ENCODE results near the gene MTR.

Gene MTR

DNA sequence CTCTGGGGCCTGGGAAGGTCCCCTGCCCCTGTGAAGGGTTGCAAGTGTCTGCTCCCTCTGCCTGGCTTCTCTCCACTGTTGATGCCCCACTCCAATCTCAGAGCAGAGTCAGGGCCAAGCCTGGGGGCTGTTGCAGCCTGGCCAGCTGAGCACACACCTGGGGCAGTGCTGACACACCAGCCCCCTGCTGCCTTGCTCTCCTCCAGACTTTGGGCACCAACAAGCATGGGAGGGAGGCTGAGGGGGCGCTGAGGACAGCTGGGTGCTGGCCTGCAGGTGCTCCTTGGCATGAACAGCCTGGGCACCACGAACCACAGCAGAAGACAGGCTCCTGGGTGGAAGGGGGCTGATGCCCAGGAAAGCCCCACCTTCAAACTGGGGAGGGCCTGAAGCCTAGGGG is 9.6 kb upstream of the MTR start:
- no peak for DNase-seq

DNA sequence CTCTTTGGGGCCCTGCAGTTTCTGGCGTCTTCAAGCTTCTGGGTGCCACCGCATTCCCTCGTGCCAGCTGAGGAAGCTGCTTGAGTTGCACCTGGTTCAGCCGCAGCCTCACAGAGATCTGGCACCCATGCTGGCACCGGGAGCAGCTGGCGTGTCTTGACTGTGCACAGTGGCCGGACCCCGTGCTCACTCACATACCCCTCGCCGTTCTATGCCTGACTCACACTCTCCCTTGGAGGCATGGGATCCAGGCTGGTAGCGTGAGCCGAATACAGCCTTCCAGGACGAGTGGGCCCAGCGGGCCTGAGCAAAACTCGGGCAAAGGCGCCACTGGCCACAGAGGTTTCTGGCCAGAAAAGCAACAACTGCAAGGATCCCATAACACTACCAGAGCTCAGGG is 8.6 kb upstream of the MTR start:
- no peak for DNase-seq

DNA sequence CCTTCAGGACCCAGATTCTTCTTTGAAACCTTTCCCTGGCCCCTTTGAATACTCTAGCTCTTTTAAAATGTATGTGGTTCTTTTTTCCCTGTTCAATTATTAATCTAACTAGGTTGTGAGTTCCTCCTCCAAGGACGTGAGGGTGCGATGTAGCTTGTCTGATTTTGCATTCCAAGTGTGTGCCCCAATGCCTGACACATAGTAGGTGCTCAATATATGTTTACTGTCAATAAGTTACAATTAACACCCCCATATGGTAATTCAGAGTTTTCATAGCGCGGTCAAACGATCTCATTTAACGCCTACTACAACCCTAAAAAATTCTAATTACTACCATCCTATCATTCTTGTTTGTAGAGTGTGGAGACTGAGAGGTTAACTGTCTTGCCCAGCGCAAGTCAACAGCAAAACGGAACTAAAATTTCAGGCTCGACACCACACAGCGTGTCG is 482 bp upstream of the MTR start:
- no peak for DNase-seq

DNA sequence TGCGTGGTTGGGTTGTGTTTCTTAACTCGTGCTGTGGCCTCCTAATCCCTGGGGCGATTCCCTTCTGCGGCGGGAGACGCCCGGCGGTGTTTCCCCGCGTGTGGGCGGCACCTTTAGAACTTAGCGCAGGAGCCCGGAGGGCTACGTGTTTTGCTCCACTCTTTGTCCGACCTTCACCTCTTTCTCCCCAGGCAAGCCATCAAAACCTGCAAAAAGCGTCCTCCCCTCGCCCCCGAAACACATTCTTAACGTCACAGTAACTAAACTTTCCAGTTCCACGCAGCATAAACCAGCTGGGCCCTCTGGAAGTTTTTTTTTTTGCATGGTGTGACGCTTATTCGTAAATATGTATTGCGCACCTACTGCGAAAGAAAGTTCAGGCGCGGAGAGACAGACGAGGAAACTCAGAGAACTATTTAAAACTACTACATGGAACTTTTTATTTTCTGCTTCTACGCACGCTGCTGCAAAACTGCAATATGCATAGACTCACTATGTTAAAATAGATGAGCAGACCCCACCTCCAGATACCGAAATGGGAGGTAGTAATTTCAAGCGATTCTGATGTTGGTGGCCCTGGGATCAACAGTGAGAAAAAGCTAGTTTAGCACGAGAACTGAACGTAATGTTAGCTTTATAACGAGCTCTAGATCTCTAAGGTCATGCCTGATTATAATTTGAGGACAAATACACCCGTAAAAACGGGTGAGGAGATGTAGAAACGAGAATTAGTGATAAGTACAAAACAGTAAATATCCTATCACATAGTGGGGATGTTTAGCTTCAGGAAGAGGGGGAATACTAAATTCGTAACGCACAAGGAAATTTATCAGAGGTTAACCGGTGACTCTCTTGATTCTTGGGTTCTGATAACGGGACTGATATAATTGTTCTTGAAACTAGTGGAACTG is 920 bp downstream of the MTR start:
- DNase-seq = peak; percentile 71

DNA sequence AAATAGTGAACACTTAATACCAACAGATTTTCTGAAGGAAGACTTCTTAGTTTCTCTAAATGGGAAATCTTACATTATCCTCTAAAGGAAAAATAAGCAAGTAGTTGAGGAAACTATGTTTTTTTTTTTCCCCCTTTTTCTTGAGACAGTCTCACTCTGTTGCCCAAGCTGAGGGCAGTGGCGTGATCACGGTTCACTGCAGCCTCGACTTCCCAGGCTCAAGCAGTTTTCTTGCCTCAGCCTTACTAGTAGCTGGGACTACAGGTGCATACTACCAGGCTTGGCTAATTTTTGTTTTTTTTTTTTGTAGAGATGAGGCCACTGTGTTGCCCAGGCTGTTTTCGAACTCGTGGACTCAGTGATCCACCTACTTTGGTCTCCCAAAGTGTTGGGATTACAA is 3.9 kb downstream of the MTR start:
- DNase-seq = no peak

DNA sequence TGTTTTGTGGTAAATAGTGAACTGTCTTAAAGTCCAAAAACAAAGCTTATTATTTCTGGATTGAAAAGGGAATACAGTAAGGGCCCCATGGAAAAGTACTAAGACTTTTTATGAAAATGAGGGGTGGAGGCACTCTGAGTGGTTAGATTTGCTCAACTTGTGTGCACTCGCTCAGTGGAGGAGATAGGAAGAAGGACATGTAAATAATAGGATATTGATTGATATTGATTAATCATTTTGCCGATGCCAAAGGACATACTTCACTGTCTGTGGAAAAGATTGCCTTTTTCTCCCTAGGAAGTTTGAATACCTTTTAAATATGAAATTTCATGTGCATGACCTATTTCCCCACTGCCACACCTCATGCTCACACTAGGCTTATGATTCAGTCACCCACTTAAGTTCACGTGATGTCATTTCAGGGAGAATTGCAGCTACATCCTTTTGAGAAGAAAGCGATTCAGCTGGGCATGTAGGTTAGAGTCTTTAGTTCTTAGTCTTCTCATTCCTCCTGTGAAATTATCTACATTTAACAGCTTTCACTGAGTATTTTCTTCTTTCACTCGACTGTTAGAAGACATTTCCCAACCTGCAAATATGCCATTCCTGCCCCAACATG is 5.0 kb downstream of the MTR start:
- DNase-seq = peak; percentile 47

DNA sequence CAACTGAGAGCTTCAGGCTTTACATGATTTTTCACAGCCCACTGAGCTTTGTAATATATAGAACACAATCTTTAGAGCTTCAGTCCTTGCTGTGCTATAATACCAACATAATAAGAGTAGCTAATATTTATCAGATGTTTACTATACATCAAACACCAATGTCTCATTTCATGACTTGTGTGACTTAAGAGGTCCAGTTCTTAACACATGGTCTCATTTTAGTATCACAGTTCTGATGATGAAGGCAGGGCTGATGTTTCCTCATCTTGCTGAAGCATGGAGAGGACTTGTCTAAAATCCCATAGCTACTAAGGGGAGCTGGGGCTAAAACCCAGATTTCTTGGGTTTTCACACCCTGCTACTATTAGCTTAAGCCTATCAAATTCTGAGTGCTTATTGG is 5.5 kb downstream of the MTR start:
- no peak for DNase-seq

DNA sequence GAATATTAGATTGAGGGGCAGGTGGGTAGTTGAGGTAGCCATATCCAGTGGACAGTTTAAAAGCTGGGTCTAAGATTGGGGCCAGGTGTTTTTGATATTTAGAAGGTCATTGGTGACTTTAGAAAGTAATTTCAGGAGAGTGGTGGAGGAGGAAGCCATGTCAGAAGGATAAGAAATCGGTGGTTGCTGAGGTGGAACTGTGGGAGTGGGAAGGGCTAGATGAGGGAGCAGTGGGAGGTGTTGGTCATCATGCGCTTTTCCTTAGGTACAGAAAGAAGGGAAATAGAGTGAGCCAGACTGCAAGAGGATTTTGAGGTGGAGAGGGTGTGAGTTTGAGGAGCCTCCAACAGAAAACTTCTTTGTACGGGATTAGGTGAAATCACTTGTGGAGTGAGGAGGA is 7.2 kb downstream of the MTR start:
- no peak for DNase-seq

DNA sequence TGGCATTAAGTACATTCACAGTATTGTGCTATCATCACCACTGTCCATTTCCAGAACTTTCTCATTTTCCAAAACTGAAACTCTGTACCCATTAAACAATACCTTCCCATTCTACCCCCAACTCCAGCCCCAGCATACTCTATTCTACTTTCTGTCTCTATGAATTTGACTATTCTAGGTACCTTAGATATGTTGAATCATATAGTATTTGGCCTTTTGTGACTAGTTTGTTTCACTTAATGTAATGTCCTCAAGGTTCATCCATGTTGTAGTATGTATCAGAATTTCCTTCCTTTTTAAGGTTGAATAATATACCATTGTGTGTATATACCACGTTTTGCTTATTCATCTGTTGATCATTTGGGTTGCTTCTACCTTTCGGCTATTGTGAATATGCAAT is 11.5 kb downstream of the MTR start:
- no peak for DNase-seq

DNA sequence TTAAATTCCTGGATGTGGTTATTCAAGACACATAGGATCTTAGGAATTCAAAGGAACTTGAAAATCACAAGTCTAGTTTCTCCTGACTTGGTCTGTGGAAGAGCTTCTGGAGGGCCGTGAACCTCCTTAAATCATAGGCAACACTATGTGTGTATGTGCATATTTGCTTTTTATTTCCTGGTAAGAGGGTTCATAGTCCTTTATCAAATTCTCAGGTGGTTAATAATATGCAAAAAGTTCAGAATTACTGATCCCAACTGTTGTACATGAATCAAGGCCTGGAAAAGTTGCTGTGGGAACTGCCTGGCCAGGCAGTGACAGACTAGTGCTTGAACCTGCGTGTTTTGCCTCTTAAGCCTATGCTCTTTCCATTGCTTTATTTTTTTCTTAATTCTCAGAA is 12.9 kb downstream of the MTR start:
- no peak for DNase-seq

DNA sequence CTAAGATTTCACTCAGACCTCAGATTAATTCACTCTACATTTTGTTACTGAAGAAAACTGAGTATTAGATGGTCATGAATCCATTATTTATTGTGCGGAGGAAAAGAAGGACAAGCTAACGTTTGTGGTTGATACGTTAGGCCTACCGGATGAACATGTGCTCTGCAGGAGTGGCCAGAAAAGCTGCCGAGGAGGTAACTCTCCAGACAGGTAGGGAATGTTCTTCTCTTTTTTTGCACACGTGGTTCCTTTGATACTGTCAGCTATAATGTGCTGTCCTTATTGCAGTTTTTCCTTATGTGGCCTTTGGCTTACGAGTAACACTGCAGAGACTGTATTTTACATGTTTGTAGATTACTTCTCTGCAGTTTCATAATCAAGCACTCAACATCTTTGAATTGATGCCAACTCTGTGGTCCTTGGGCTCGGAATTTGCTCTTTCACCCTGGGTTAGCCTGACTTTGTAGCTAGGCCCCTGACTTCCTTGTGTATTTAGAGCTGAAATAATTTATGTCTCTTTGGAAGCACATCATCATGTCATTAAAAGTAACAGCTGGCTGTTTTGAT is 13.6 kb downstream of the MTR start:
- DNase-seq = no peak

DNA sequence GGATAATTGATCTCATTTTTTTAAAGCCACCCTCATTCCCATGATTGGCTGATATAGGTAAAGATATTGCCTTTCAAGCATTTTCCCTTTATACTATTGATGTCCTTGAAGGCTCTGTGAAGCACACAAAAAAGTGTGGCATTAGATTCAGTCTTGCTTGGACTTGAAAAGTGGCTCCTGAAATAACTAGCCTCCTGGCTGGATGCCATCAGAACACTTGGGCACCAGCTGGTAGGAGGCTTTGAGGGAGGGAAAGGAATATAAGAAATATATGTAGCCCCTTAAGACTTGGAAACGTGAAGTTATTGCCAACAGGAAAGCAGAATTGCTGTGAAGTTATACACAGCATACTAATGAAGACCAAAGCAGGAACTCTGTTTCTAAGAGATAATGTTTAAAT is 14.1 kb downstream of the MTR start:
- DNase-seq = no peak

DNA sequence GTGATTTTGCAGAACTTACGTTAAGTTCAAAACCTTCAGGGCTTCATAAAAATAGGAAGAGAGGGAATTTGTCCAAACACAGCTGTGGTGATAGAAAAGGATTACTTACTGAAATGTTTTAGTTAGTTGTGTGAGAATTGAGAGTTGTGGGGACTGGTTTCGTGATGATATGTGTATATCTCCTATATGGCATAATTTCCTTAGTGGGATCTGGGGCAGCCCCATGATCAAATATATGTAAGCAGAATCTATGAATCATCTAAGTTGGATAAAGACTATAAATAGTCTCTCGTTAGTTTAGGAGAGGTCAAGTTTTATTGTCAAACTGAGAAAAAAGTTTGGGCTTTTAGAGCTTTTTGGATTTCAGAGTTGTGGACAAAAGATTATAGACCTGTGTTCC is 14.9 kb downstream of the MTR start:
- no peak for DNase-seq

DNA sequence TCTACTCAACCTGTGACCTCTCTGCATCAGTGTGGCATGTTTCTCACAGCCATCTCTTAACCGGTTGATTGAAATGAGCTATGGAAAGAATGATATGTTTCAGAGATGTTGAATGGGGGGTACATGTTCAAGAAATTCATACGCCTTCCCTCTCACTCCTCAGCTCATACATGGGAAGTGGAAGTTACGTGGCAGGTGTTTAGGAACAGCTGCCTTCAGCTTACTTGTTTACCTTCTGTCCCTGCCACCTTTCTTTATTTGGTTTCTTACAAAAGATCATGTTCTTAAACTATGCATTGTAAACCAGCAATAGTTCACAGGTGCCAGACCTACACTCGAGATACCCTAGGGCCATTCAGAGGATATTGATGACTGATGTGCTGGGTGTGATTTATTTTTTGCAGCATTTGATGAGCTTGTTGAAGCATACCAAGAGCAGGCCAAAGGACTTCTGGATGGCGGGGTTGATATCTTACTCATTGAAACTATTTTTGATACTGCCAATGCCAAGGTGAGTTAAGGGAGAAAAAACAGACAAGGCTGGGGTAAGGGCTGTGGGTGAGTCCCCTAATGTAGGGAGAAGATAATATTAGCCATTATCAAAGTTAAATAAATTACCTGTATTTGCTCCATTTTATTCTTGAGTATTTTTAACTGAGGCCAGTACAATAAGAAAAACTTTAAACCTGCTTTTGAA is 17.4 kb downstream of the MTR start:
- DNase-seq = no peak

DNA sequence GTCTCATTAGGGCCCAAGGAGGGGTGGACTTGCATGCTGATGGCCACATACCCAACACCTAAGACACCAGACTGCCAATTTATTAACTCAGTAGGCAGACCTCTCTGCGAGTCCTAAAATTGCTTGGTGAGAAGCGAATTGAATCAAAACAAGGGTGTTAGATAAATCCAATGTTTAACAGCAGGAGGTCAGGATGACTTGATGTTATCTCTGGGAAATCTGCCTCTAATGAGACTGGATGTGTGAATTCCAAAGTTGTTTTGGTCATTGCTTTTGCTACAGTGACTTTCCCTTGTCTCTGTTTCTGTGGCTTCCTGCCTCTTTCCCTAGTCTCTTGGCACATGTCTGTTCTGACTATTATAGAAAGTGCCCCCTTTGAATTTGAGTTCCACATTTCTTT is 20.8 kb downstream of the MTR start:
- DNase-seq = no peak

DNA sequence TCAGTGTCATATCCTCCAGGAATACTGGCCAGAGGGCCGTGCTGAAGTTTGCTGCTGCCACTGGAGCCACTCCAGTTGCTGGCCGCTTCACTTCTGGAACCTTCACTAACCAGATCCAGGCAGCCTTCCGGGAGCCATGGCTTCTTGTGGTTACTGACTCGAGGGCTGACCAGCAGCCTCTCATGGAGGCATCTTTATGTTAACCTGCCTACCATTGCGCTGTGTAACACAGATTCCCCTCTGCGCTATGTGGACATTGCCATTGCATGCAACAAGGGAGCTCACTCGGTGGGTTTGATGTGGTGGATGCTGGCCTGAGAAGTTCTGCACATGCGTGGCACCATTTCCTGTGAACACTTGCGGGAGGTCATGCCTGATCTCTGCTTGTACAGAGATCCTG is 24.8 kb downstream of the MTR start:
- DNase-seq = no peak

DNA sequence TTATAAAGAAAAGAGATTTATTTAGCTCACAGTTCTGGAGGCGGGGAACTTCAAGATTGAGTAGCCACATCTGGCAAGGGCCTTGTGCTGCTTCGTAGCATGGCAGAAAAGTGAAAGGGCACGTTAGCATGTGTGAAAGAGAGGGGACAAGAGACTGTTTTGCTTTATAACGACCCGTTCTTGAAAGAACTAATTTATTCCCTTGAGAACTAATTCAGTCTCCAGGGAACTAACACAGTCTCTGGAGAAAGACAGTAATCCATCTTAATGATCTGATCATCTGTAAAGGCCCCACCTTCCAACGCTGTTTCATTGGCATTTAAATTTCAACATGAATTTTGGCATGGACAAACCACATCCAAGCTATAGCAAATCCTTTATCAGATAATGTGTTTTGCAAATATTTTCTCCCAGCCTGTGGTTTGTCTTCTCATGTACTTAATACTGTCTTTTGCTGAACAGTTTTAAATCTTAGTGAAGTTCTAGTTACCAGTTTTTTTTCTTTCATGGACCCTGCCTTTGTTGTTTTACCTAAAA is 26.1 kb downstream of the MTR start:
- DNase-seq = no peak

DNA sequence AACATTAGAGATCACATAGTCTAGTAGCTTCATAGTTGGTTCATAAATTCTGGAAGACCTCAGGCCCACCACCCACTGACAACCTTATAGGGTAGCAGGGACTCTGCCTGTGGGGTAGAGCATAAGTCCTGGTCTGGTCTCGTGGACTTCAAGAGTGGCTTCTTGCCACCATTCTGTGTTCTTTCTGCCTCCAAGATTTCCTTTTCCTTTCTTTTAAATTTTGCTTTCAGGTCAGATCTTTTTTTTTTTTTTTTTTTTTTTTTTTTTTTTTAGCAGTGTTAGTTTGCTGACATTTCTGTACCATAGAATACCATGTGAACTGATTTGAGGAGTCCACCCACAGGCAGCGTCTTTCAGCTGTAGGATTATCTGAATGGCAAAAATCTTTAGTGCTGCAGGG is 28.5 kb downstream of the MTR start:
- no peak for DNase-seq

DNA sequence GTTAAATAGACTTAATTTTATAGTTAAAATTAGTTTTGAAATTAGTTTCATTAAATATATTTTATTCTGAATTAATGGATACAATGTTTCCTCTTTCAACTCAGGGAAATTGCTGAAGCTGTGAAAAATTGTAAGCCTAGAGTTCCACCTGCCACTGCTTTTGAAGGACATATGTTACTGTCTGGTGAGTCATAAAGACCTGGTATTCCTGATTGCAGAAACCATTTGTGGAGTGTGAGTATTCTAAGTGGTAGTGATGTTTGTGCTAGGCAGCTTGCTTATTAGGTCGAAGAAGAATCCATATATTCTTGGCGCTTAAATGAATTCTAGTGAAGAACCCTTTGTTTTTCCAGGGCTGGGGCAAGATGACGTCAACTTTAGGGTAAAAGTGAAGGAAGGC is 34.0 kb downstream of the MTR start:
- no peak for DNase-seq

DNA sequence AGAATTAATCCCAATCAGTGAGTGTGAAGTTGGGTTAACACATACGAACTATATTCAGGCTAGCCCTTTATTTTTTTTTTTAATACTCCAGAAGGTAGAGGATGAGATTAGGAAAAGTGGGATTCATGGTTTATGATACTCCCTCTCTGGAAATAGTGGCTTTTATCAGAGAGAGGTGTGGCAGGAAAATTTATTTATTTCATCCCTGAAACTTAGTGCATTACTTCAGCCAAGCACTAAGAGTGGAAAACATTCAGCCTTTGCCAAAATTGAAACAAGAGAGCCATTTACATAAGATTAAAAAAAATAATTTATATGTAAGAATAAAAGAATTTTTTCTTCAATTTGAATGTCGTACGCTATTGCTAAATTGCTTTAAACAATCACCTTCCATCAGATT is 35.0 kb downstream of the MTR start:
- no peak for DNase-seq

DNA sequence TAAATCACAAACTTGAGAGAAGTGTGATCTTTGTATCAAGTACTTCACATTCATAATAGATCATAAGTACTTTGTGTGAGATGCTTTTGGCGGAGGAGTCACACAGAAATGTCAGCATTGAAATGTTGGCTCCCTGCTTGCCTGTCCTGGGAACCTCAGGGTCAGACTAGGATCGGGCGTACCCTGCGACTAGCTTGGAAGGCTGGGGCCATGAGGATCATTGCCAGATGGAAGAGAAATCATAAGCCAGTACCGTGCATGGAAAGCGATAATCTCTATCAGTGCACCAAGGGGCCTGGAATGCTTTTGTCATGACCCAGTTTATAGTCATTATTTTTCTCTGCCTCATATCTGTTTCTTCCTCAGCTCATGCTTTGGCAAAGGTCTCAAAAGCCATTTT is 35.5 kb downstream of the MTR start:
- DNase-seq = no peak

DNA sequence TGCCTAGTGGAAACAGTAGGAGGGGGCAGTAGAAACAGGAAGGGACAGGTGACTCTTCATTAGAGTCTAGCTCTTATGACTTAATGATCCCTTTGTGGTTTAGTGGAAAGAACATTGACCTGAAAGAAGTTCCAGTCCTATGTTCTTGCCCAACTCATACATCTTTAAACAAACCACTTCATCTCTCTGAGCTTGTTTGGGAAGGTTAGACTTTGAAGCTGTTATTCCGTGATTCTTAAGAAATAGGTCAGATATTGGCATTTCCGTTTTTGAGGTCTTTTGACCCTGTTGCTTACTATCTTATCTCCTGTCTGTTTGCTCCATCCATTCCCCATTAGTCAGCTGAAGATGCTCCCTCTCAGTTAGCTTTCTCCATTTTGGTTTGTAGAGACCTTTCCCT is 38.5 kb downstream of the MTR start:
- no peak for DNase-seq

DNA sequence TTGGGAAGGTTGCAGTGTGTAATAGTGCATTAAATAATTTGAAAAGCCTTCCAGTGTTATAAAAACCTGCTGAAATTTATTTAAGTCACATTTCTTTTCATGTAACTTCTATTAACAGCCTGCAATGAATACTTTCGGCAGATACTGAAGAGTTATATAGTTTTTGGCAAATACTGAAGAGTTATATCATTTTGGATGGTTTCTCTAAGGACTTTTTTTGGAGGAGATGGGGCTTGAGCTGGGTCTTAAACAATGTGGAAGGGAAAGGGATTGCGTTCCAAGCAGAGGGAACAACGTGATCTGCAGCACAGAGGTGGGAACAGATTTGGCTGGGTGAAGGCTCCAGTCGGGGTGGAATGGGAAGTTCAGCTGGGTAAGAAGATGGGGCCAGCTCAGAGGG is 39.8 kb downstream of the MTR start:
- no peak for DNase-seq

DNA sequence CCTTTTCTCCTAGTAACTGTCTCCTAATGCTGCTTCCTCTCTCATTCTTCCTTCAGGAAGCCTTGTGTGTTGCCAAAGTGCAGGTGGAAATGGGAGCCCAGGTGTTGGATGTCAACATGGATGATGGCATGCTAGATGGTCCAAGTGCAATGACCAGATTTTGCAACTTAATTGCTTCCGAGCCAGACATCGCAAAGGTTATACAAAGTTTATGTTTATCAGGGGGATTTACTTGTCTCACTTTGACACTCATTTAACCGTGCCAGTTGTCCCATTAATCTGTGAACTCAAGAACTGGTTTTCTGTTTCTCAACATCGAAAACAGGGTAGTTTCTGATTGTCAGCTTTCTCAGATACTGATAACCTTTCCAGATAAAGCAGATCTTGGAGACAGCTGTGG is 40.4 kb downstream of the MTR start:
- DNase-seq = no peak
